A549 (cell line): Measurements from ENCODE around the gene MS4A8. TPM values are rescaled to one million over a fixed set of nuclear protein-coding genes. Genes with fewer than 3 reads are reported as not detected.

Experiments used
- ATAC-seq, 2 experiments: fragments of 200-7000 bp in 1 of 2; fragments of >200 bp in 1 of 2; cut with Nextera tagmentation in 1 of 2; cut with Tn5 transposase in 1 of 2; 3 replicates each; pipeline versions ENCODE4 v1.8.0 to v1.9.1; 2018 to 2020; ENCODE audit warnings: mild to moderate bottlenecking in 1 of 2, moderate library complexity in 1 of 2
- CTCF ChIA-PET: fragments of 300-600 bp; sonication (Branson Sonifier 250); formaldehyde crosslinking; extraction: SDS; loops from one replicate; lab custom pipeline; 2021; ENCODE audit warnings: antibody characterized with exemption, inconsistent platforms; lab: Yijun Ruan, JAX
- POLR2A ChIA-PET: fragments of 350-600 bp; formaldehyde crosslinking; extraction: SDS; loops from one replicate; lab custom pipeline; 2021; ENCODE audit warnings: antibody characterized with exemption, inconsistent platforms; lab: Yijun Ruan, JAX
- DNase-seq, 2 experiments: peaks; one replicate each; pipeline versions ENCODE4 v3.0.0 to v3.0.0-alpha.2; 2011 to 2016; ENCODE audit warnings: low read depth in 1 of 2, low spot score in 1 of 2
- FAIRE-seq: peaks from 2 replicates; lab custom pipeline; 2011; peaks lifted over from hg19 to GRCh38; lab: Jason Lieb, UNC
- H3K27ac ChIP-seq, 2 experiments: fragments of >200 bp; sonication (Bioruptor Twin); formaldehyde crosslinking; 3 replicates each; pipeline ENCODE4 v1.5.1; 2016 to 2017
- H3K4me1 ChIP-seq: fragments of >200 bp; sonication (Bioruptor Twin); formaldehyde crosslinking; 3 replicates; pipeline ENCODE4 v1.6.1; 2016
- H3K4me2 ChIP-seq: fragments of >200 bp; sonication (Bioruptor Twin); formaldehyde crosslinking; 3 replicates; pipeline ENCODE4 v1.6.1; 2016
- H3K4me3 ChIP-seq: fragments of >200 bp; sonication (Bioruptor Twin); formaldehyde crosslinking; 3 replicates; pipeline ENCODE4 v1.5.1; 2016
- H3K9me3 ChIP-seq: fragments of >200 bp; sonication (Bioruptor Twin); formaldehyde crosslinking; 3 replicates; pipeline ENCODE4 v1.6.1; 2016
- BHLHE40 ChIP-seq: IDR thresholded peaks from 2 replicates; pipeline ENCODE4 v1.6.1; 2012; ENCODE audit warnings: low read depth, low read length, inconsistent platforms
- CBX2 ChIP-seq: fragments of 200-600 bp; sonication (generic); IDR thresholded peaks from 2 replicates; pipeline ENCODE4 v1.6.1; 2016; ENCODE audit warnings: low read depth, mild to moderate bottlenecking, borderline replicate concordance
- CHD2 ChIP-seq: fragments of 150-350 bp; IDR thresholded peaks from 2 replicates; pipeline ENCODE4 v1.6.1; 2014; ENCODE audit warnings: low read length; ENCODE audit not compliant: partially characterized antibody
- ESRRA ChIP-seq: fragments of 150-350 bp; IDR thresholded peaks from 2 replicates; pipeline ENCODE4 v1.6.1; 2014; ENCODE audit warnings: mild to moderate bottlenecking, low read length, borderline replicate concordance
- HDAC2 ChIP-seq: fragments of 200-600 bp; sonication (generic); IDR thresholded peaks from 2 replicates; pipeline ENCODE4 v1.6.1; 2016
- HEYL ChIP-seq: fragments of 250-450 bp; sonication (Bioruptor Pico); IDR thresholded peaks from 2 replicates; pipeline ENCODE4 v1.8.0; 2021; ENCODE audit warnings: mild to moderate bottlenecking, moderate library complexity
- HOXB13 ChIP-seq: fragments of 250-450 bp; sonication (Bioruptor Pico); IDR thresholded peaks from 2 replicates; pipeline ENCODE4 v1.5.0; 2020; ENCODE audit warnings: low read depth, mild to moderate bottlenecking, moderate library complexity
- JUN ChIP-seq, 2 experiments: fragments of >200 bp; sonication (Bioruptor Twin); formaldehyde crosslinking; IDR thresholded peaks; 2 replicates in 1 of 2; 3 replicates in 1 of 2; pipeline ENCODE4 v1.6.1; 2016 to 2017
- JUNB ChIP-seq: fragments of >200 bp; sonication (Bioruptor Twin); formaldehyde crosslinking; IDR thresholded peaks from 2 replicates; pipeline ENCODE4 v1.6.1; 2016
- MAX ChIP-seq: IDR thresholded peaks from 2 replicates; pipeline ENCODE4 v1.6.1; 2012
- NFE2L2 ChIP-seq: fragments of 150-350 bp; conservative IDR thresholded peaks from 2 replicates; pipeline ENCODE4 v1.6.1; 2014; ENCODE audit warnings: low read length
- NR3C1 ChIP-seq: fragments of >200 bp; sonication (Bioruptor Twin); formaldehyde crosslinking; IDR thresholded peaks from 3 replicates; pipeline ENCODE4 v1.6.1; 2017
- PHF8 ChIP-seq: fragments of 200-600 bp; sonication (generic); IDR thresholded peaks from 2 replicates; pipeline ENCODE4 v1.6.1; 2016; ENCODE audit warnings: low read depth, mild to moderate bottlenecking, antibody characterized with exemption, moderate library complexity, borderline replicate concordance
- POLR2AphosphoS2 ChIP-seq: conservative IDR thresholded peaks from 2 replicates; pipeline ENCODE4 v1.6.1; 2012; ENCODE audit warnings: low read length, improper control_type of control experiment, inconsistent platforms
- RAD21 ChIP-seq, 2 experiments: fragments of >200 bp in 1 of 2; sonication (Bioruptor Twin) in 1 of 2; formaldehyde crosslinking in 1 of 2; IDR thresholded peaks in 1 of 2; conservative IDR thresholded peaks in 1 of 2; 2 replicates in 1 of 2; 3 replicates in 1 of 2; pipeline ENCODE4 v1.6.1; 2012 to 2018; ENCODE audit warnings: inconsistent platforms in 1 of 2
- RARB ChIP-seq: fragments of 250-450 bp; sonication (Bioruptor Pico); IDR thresholded peaks from 2 replicates; pipeline ENCODE4 v1.8.0; 2021; ENCODE audit warnings: mild to moderate bottlenecking, moderate library complexity
- SMC3 ChIP-seq: fragments of >200 bp; sonication (Bioruptor Twin); formaldehyde crosslinking; IDR thresholded peaks from 3 replicates; pipeline ENCODE4 v1.6.1; 2018; ENCODE audit warnings: inconsistent platforms
- SREBF2 ChIP-seq: fragments of 450-650 bp; IDR thresholded peaks from 2 replicates; pipeline ENCODE4 v1.6.1; 2014; ENCODE audit warnings: mild to moderate bottlenecking, moderate library complexity
- TFCP2L1 ChIP-seq: fragments of 250-450 bp; sonication (Bioruptor Pico); IDR thresholded peaks from 2 replicates; pipeline ENCODE4 v1.5.0; 2021; ENCODE audit warnings: mild to moderate bottlenecking
- TP53 ChIP-seq: fragments of 250-450 bp; sonication (Bioruptor Pico); IDR thresholded peaks from 2 replicates; pipeline ENCODE4 v1.5.0; 2021; ENCODE audit warnings: mild to moderate bottlenecking, moderate library complexity
- ZC3H11A ChIP-seq: fragments of 450-650 bp; IDR thresholded peaks from 2 replicates; pipeline ENCODE4 v1.6.1; 2014; ENCODE audit warnings: antibody characterized with exemption, mild to moderate bottlenecking
- ZNF302 ChIP-seq: fragments of 250-450 bp; sonication (Bioruptor Pico); IDR thresholded peaks from 2 replicates; pipeline ENCODE4 v1.9.0; 2021; ENCODE audit warnings: inconsistent platforms, mild to moderate bottlenecking, moderate library complexity
- WGBS: methylation state at CpG from one replicate; pipeline ENCODE4 v1.1.6; 2017; ENCODE audit errors: missing lambda C conversion rate; 5-methylcytosine and 5-hydroxymethylcytosine counted together
- polyA plus RNA-seq, 4 experiments: library from polyadenylated mRNA; depleted of rRNA in 3 of 4; stranded (reverse); fragments of >200 nt; fragmentation: RNase III in 1 of 4; extraction: RNeasy Plus Mini Kit Qiagen cat#74134 plus additional on column Dnase treatment in 1 of 4; gene quantifications; 2 replicates in 3 of 4; 3 replicates in 1 of 4; pipeline ENCODE4 v1.2.3, GENCODE V29; 2011 to 2017
- TF ChIP-seq, protein P1 (sequence below): fragments of >200 bp; sonication (Bioruptor Twin); formaldehyde crosslinking; IDR thresholded peaks from 3 replicates; pipeline ENCODE4 v1.6.1; 2016
- TF ChIP-seq, protein P2 (sequence below): fragments of >200 bp; sonication (Bioruptor Twin); formaldehyde crosslinking; IDR thresholded peaks from 3 replicates; pipeline ENCODE4 v1.5.1; 2016
- TF ChIP-seq, protein P3 (sequence below): IDR thresholded peaks from 2 replicates; pipeline ENCODE4 v1.6.1; 2012; ENCODE audit warnings: low read depth, borderline replicate concordance
- TF ChIP-seq, protein P4 (sequence below): fragments of 250-450 bp; sonication (Bioruptor Pico); IDR thresholded peaks from 2 replicates; pipeline ENCODE4 v1.5.0; 2020; ENCODE audit warnings: low read depth, mild to moderate bottlenecking, moderate library complexity

Gene MS4A8
- polyA plus RNA-seq, 2 of the 4 experiments (the other 2 are of a cell fraction) = not detected

DNA sequence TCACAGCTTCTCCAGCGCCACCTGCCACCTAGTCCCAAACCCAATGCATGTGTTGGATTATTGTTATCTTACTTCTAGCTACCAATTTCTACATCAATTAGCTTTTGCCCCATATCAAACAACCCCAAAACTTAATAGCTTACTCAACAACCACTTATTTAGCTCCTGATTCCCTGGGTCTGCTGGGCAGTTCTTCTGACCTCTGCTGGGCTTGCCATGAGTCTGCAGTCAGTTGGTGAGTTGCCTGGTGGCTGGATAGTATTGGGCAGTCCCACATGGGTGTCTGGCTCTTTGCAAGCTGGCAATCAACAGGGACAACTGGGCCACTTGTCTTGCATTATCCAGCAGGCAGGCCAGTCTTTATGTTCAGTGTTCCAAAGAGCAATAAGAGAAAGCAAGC is 43.6 kb downstream of the MS4A8 start:
- Histone ChIP-seq H3K4me2 (no peak overlapping the region), H3K27ac (no peak overlapping the region)
- POLR2A ChIA-PET = no interaction called here
- no peak for DNase-seq
- CTCF ChIA-PET = interaction anchor here (0.7 to 1.5 kb wide), 2 partner anchors 11 to 33 kb away, joined by 4 read pairs; no protein-coding TSS in a partner anchor
- FAIRE-seq = no peak
- TF ChIP-seq HOXB13 = no peak
- TF ChIP-seq, all 56 proteins: peak for 0
- 0 out of 3 replicates have a peak, but pooled peaks cover 4% of the 10 kb centered on the region for H3K9me3 ChIP-seq
- no peak overlapping the region for H3K4me3 ChIP-seq
- H3K4me1 ChIP-seq = no peaks in the 10 kb centered on the region
- 31% methylated on average over 1 of the region's 1 CpG for WGBS
- ATAC-seq = no peak

- POLR2A ChIA-PET = no interaction called here
- ATAC-seq (no peak), DNase-seq (no peak)
- H3K4me1 ChIP-seq = no peaks in the 10 kb centered on the region
- H3K4me2 ChIP-seq = no peak overlapping the region
- H3K4me3 ChIP-seq = no peak overlapping the region
- 0 out of 3 replicates have a peak, but pooled peaks cover 4% of the 10 kb centered on the region for H3K9me3 ChIP-seq
- H3K27ac ChIP-seq = no peak overlapping the region
- no peak for TF ChIP-seq CBX2
- TF ChIP-seq, all 56 proteins: peak for 0
- CTCF ChIA-PET = interaction anchor here (0.9 to 1.5 kb wide), 2 partner anchors 18 to 31 kb away, joined by 4 to 5 read pairs; no protein-coding TSS in a partner anchor
- no peak for FAIRE-seq
- 40% methylated on average over 5 of the region's 5 CpGs for WGBS
Observed at GRCh38 chr11:60744114-60744513, 44.7 kb downstream of the MS4A8 start.

GRCh38 chr11:60747359-60747873 is 48.0 kb downstream of the MS4A8 start:
- 53% methylated on average over 14 of the region's 14 CpGs for WGBS
- ChIA-PET POLR2A (no interaction called here), CTCF (interaction anchor here (0.8 to 1.5 kb wide), 3 partner anchors 9 to 19 kb away, joined by 3 to 4 read pairs (median 4); partner anchors contain the start of gene MS4A15)
- no peak for ATAC-seq
- Histone ChIP-seq H3K4me1 (no peaks in the 10 kb centered on the region), H3K4me3 (no peak overlapping the region), H3K9me3 (0 out of 3 replicates have a peak, but pooled peaks cover 4% of the 10 kb centered on the region), H3K27ac (no peak overlapping the region), H3K4me2 (no peak overlapping the region)
- no peak for FAIRE-seq
- no peak for DNase-seq
- TF ChIP-seq, protein P1, sequence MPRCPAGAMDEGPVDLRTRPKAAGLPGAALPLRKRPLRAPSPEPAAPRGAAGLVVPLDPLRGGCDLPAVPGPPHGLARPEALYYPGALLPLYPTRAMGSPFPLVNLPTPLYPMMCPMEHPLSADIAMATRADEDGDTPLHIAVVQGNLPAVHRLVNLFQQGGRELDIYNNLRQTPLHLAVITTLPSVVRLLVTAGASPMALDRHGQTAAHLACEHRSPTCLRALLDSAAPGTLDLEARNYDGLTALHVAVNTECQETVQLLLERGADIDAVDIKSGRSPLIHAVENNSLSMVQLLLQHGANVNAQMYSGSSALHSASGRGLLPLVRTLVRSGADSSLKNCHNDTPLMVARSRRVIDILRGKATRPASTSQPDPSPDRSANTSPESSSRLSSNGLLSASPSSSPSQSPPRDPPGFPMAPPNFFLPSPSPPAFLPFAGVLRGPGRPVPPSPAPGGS = no peak
- no peak for TF ChIP-seq JUNB
- TF ChIP-seq SREBF2 = no peak
- TF ChIP-seq NR3C1 = no peak
- TF ChIP-seq, protein P2, sequence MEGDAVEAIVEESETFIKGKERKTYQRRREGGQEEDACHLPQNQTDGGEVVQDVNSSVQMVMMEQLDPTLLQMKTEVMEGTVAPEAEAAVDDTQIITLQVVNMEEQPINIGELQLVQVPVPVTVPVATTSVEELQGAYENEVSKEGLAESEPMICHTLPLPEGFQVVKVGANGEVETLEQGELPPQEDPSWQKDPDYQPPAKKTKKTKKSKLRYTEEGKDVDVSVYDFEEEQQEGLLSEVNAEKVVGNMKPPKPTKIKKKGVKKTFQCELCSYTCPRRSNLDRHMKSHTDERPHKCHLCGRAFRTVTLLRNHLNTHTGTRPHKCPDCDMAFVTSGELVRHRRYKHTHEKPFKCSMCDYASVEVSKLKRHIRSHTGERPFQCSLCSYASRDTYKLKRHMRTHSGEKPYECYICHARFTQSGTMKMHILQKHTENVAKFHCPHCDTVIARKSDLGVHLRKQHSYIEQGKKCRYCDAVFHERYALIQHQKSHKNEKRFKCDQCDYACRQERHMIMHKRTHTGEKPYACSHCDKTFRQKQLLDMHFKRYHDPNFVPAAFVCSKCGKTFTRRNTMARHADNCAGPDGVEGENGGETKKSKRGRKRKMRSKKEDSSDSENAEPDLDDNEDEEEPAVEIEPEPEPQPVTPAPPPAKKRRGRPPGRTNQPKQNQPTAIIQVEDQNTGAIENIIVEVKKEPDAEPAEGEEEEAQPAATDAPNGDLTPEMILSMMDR = no peak
- no peak for TF ChIP-seq MAX
- TF ChIP-seq HOXB13 = no peak
- TF ChIP-seq NFE2L2 = no peak
- TF ChIP-seq RARB (CRISPR knock-in tag) = no peak
- no peak for TF ChIP-seq JUN (IDR thresholded peaks at IDR 0.05)
- no peak for TF ChIP-seq SMC3
- no peak for TF ChIP-seq HDAC2
- TF ChIP-seq, protein P3, sequence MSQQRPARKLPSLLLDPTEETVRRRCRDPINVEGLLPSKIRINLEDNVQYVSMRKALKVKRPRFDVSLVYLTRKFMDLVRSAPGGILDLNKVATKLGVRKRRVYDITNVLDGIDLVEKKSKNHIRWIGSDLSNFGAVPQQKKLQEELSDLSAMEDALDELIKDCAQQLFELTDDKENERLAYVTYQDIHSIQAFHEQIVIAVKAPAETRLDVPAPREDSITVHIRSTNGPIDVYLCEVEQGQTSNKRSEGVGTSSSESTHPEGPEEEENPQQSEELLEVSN = no peak
- no peak for TF ChIP-seq ZNF302 (CRISPR knock-in tag)
- TF ChIP-seq ESRRA = no peak
- TF ChIP-seq CHD2 = no peak

DNA sequence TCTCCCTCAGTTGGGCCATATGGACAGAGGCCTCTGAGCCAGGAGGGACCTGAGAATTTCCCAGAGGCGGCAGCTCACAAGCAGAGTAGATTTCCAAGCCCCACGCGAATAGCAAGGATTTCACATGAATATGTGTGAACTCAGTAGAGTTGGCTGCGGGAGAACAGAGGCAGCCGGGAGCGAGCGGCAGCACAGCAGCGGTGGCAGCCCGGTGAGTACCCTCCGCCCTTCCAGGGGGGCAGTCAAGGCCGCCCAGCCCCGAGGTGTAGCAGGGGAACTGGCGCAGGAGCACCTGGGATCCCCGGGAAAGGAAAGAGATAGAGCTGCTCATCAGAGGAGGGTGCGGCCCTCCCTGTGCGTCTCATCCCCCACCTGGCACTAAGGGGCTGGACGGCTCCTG is 48.8 kb downstream of the MS4A8 start:
- Histone ChIP-seq H3K9me3 (0 out of 3 replicates have a peak, but pooled peaks cover 4% of the 10 kb centered on the region), H3K4me1 (no peaks in the 10 kb centered on the region), H3K4me2 (no peak overlapping the region), H3K4me3 (no peak overlapping the region), H3K27ac (no peak overlapping the region)
- DNase-seq (no peak), FAIRE-seq (no peak), ATAC-seq (no peak)
- ChIA-PET CTCF (no interaction called here), POLR2A (no interaction called here)
- 64% methylated on average over 17 of the region's 17 CpGs for WGBS
- TF ChIP-seq HEYL (CRISPR knock-in tag) = no peak
- no peak for TF ChIP-seq ESRRA
- no peak for TF ChIP-seq RAD21 (conservative IDR thresholded peaks at IDR 0.05 in 1 of 2, IDR thresholded peaks at IDR 0.05 in 1 of 2)
- no peak for TF ChIP-seq TP53 (CRISPR knock-in tag)
- TF ChIP-seq BHLHE40 = no peak
- TF ChIP-seq POLR2AphosphoS2 = no peak
- TF ChIP-seq, protein P4, sequence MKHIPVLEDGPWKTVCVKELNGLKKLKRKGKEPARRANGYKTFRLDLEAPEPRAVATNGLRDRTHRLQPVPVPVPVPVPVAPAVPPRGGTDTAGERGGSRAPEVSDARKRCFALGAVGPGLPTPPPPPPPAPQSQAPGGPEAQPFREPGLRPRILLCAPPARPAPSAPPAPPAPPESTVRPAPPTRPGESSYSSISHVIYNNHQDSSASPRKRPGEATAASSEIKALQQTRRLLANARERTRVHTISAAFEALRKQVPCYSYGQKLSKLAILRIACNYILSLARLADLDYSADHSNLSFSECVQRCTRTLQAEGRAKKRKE (CRISPR knock-in tag) = no peak
- TF ChIP-seq PHF8 = no peak
- TF ChIP-seq HDAC2 = no peak
- no peak for TF ChIP-seq ZC3H11A
- no peak for TF ChIP-seq TFCP2L1 (CRISPR knock-in tag)
